HG03442 (cell line): ENCODE results near the gene SMAD3.

Source experiments
- ATAC-seq: cut with Tn5 transposase; IDR thresholded peaks from one replicate; pipeline ENCODE4 v1.9.1; 2021; ENCODE audit warnings: mild to moderate bottlenecking, moderate library complexity; ENCODE audit not compliant: unreplicated experiment

Gene SMAD3

DNA sequence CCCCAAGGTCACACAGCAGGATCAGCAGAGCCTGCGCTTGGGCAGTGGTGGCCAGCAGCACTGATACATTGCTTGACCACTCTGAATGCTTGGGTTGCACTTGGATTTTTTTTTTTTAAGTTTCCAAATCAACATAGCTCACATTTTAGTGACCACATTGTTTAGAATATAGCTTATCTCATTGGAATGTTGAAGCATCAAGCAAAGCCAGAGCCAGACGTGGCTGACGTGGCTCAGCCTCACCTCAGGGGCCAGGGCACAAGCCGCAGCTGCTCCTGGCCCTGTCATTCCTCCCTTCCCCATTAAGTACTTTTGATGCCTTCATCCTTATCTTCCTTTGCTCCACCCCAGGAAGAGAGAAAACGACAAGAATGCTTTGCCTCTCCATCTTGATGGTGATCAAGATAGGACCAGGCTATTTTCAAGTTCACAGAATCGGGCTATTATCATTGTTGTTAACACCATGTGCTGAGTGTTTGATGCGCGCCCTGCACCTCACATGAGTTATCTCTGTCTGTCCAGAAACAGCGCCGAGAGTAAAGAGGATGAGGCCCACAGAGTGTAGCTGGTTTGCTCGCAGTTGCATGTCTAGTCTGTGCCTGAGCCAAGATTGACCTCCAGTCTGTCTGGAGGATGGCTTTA, 113.3 kb downstream of the SMAD3 start:
- ATAC-seq, result no peak

DNA sequence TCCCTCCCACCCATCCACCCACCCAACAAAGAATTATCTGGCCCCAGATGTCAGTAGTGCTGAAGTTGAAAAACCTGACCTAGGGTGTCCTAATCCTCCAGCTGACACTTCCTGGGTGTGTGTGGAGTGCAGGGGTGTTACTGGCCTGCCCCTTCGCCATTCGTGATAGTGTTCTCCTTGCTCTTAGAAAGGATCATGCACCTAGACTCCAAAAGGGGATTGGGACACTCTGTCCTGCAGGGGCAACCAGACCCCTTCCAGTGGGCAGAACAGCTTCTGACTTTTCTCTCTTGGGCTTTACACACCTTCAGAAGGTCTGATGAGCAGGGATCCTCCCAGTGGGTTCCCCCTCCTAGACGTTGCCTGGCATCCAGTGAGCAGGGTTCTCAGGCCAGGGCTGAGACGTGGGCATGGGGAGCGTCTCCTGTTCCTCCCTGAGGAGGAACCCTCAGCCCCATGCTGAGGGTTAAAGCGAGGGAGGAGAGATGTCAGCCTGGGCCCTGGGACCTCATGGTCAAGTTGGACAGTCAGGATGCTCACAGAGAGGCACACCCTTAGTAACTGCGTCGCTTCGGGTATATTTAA, 114.1 kb downstream of the SMAD3 start:
- no peak for ATAC-seq

DNA sequence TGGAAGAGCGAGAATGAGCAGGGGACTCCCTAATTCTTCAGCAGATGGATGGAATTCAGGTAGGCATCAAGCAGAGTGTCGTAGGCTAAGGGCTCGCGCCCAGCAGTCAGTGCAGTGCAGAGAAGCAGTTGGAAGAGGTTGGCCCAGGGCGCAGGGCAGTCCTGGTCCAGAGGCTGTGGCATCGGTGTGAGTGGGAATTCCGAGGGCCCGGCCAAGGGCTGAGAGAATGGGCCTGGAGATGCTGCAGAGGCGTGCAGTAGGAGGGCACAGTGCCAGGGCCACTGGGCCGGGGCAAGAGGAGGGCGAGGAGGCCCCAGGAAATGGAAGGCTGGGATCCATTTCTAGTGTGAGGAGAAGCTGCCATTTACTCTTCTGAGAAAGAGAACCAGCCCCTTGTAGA, 114.6 kb downstream of the SMAD3 start:
- no peak for ATAC-seq

- no peak for ATAC-seq
These were observed 115.3 kb downstream of the SMAD3 start for GRCh38 chr15:67180514-67181191.

DNA sequence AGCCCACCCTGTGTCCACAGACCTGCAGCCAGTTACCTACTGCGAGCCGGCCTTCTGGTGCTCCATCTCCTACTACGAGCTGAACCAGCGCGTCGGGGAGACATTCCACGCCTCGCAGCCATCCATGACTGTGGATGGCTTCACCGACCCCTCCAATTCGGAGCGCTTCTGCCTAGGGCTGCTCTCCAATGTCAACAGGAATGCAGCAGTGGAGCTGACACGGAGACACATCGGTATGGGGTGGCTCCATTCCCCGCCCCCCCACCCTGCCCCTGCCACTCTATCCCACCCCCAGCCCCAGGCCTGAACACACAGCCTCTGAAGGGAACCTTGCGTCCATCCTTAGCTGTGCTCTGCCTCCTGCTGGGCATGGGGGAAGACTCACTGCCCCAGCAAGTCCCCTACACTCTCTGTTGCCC, 115.8 kb downstream of the SMAD3 start:
- ATAC-seq, result no peak

DNA sequence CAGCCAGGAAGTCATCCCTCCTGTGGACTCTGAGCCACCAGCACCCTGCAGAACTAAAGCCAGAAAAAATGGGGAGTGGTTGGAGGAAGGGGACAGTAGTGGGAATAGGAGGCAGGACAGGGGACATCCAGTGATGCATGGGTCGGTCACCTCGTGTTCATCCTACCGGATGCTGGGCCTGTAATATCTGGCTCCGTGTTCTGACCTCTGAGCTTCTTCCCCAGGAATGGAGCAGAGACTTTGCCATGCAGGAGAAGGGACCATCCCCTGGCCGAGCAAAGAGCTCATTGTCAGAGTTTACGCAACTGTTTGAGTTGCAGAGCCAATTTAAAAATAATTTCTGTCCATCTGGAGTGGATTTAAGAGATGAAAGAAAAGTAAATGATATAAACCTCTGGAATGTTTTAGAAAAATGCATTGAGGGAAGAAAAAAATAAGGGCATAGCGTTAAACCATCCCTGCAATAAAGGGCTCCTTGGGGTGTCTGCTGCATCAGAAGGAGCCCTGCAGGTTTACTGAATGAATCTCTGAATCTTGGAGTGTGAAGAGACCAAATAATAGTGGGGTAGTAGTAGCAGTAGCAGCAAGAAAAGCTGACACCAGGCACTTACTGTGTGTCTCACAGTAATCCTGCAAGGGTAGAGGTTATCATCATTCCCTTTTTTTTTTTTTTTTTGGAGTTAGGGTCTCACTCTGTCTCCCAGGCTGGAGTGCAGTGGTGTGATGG, 118.2 kb downstream of the SMAD3 start:
- ATAC-seq, result no peak

DNA sequence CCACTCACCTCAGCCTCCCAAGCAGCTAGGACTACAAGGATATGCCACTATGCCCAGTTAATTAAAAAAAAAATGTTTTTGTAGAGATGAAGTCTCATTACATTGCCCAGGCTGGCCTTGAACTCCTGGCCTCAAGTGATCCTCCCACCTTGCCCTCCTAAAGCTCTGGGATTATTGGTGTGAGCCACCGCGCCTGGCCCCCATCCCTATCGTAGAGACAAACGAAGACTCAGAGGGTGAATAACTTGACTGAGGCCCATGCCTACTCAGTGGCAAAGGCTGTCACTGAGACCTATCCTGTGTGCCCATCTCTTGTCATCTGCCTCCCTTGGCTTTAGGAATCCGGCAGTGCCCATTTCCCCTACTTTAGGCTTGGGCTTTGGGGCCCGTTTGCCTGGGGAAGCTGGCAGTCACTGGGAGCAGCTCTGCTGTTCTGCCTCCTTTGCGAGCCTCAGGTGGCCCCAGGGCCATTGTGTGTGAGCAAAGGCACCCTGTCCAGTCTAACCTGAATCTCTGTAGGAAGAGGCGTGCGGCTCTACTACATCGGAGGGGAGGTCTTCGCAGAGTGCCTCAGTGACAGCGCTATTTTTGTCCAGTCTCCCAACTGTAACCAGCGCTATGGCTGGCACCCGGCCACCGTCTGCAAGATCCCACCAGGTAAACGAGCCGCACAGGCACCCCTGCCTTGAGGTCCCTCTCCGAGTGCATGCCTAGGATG, 119.0 kb downstream of the SMAD3 start:
- no peak for ATAC-seq

GRCh38 chr15:67185051-67185450, 119.6 kb downstream of the SMAD3 start:
- ATAC-seq, result no peak

DNA sequence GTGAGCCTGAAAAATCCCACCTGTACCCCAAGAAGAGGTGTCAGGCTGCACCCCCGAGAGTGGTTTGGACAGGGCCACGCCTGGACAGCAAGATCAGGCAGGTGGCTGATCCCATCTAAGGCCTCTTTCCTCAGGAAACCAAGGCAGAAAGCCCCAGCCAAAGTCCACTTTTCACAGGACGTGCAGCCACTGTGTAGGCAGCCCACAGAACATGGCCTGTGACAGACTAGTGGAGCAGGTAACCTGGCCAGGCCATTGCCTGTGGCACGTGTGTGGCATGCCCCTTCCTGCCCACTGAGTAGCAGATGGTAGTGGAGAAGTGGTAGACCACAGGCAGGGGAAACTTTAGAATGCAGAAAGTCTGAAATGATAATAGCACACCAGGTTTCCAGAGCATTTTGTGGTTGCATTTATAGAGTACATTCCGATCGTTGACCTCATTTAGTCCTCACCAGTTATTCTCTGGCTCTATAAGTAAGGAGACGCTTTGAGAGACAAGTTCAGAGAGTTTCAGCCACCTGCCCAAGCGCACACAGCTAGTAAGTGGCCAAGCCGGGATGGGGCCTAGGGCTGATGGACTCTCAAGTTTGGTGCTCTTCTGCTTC, 120.3 kb downstream of the SMAD3 start:
- ATAC-seq, result no peak

- ATAC-seq, result no peak
These were observed 120.8 kb downstream of the SMAD3 start for GRCh38 chr15:67186226-67186649.

GRCh38 chr15:67186688-67187087, 121.3 kb downstream of the SMAD3 start:
- ATAC-seq, result no peak

GRCh38 chr15:67187351-67187854, 122.0 kb downstream of the SMAD3 start:
- no peak for ATAC-seq

DNA sequence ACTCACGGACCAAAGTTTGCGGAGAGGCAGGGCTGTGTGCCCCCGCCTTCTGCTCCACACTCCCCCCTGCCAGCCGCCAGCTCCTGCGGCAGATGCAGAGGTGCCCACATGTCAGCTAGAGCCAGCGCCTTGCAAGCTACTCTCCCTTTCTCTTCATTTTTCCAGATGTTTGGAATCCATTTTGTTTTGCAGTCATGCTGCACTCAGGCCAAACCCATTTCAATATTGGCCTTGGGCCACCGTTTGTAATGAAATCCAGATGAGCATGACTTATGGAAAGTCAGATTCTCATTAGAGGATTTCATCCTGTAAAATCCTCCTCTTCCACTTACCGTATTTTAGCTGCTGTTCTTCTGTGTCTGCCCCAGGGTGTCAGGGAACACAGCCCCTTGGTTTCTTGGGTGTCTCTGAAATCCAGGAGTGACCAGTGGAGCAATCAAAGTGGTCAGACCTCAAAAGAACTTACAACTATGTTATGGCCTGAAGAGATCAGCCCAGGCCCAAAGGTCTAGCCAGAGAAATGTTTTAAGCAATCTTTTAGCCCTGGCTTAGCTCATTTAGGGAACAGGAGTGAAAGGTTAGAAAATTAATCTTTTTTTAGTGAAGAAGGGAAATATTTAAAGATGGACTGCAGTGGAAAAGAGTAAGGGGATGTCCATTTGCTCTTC, 123.3 kb downstream of the SMAD3 start:
- no peak for ATAC-seq

DNA sequence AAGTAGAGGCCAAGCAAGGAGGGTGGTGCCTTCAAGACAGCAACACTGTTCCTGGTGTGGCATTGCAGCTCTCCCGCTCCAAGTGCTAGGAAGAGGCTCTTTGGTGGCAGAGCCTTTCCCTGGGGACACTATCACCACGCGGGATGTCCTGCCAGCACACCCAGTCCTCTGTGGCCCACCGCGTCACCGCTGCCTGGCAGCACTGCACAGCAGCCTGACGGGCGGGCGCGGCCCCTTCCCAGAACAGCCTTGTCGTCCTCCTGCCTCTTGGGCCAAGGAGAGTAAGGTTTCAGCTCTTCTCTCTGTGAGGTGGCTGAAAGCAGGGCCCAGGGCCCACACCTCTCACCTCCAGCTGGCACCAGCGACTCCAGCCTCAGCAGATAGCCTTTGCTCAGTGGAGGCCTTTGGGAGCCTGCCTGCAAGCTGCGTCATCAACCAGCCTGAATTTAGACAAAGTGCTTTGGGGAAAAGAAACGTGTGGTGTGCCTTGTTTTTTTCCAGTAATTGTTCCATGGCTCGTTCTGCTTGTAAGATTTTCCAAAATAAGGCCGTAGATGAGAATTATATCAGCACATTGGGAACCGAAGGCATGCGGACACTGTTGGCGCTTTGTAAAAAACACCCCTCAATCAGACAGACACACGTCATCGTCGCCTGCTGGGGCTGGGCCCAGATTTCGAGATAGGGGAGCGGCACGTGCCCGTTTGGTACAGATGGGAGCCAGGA, 124.1 kb downstream of the SMAD3 start:
- ATAC-seq, result no peak

DNA sequence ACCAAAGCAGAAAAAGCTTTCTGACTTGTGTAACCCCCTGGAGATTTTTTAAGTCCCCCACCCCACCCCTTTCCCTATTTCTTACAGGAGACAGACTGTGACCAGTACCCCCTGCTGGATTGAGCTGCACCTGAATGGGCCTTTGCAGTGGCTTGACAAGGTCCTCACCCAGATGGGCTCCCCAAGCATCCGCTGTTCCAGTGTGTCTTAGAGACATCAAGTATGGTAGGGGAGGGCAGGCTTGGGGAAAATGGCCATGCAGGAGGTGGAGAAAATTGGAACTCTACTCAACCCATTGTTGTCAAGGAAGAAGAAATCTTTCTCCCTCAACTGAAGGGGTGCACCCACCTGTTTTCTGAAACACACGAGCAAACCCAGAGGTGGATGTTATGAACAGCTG, 124.9 kb downstream of the SMAD3 start:
- no peak for ATAC-seq

DNA sequence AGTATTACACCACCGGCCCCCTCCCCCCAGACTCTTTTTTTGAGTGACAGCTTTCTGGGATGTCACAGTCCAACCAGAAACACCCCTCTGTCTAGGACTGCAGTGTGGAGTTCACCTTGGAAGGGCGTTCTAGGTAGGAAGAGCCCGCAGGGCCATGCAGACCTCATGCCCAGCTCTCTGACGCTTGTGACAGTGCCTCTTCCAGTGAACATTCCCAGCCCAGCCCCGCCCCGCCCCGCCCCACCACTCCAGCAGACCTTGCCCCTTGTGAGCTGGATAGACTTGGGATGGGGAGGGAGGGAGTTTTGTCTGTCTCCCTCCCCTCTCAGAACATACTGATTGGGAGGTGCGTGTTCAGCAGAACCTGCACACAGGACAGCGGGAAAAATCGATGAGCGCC, 125.4 kb downstream of the SMAD3 start:
- ATAC-seq, result no peak

DNA sequence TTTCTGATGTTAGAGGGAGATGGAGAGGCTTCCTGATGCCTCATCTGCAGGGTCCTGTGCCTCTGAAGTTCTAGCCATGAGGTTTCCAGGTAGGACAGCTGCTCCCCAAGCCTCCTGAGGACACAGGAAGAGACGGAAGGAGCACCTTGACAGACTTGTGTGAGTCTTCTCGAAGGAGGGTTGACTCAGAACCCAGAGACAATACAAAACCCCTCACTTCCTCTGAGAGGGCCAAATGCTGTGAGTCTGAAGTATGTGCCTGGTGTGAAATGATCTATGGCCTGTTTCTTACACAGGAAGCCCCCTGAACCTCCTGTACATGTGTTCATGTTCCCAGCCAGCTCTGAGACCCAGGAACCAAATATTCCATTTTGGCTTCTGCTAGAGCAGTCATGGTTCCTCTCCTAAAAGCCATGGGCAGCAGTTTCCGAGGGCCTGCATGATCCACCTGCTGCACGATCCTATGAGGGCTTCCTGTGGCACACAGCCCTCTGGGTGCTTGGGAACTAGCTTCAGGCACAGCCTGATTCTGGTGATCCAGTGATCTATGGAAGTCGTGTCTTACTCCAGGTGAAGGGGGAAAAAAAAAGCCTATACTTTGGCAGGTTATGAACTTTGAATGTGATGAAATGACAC, 126.9 kb downstream of the SMAD3 start:
- ATAC-seq, result no peak

DNA sequence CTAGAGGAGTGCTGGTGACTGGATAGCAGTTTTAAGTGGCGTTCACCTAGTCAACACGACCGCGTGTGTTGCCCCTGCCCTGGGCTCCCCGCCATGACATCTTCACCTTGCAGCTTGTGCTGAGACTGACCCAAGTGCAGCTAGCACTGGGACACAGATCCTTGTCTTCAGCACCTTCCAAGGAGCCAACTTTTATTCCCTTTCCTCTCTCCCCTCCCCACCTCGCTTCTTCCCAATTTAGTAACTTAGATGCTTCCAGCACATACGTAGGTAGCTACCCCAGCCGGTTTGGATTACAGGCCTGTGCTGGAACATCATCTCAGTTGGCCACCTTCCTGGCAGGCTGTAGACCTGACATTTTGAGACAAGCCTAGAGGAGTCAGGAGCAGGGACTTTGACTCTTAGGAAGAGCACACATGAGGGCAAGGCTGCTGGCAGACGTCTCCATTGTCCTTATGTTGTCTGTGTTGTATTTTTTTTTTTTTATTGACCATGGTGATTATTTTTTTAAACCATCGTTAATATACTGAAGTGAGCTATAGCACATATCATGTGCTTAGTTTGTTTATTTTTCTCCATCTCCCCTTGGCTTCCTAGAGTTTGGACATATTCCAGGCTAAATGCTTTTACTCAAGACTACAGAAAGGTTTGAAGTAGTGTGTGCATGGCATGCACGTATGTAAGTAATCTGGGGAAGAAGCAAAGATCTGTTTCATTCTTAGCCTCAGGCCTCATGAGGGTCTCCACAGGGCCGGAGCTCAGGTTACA, 128.0 kb downstream of the SMAD3 start:
- ATAC-seq, result no peak
